Thyroid gland (tissue), 4 donors: Measurements from ENCODE around the gene RBP7.

ENCODE experiments used
- POLR2A ChIP-seq, 2 donors: fragments of 450-650 bp; IDR thresholded peaks; one replicate each; pipeline ENCODE4 v1.6.1; 2017; ENCODE audit warnings: antibody characterized with exemption in 2 of 2, mild to moderate bottlenecking in 2 of 2, moderate library complexity in 1 of 2
- TF ChIP-seq, protein P1 (sequence below), 6 experiments: fragments of 200-600 bp in 3 of 6; fragments of 450-650 bp in 3 of 6; sonication (generic) in 3 of 6; IDR thresholded peaks; one replicate each; pipeline ENCODE4 v1.5.1; 2016 to 2019; ENCODE audit warnings: antibody characterized with exemption in 6 of 6, mild to moderate bottlenecking in 2 of 6, inconsistent platforms in 1 of 6, moderate library complexity in 1 of 6

DNA sequence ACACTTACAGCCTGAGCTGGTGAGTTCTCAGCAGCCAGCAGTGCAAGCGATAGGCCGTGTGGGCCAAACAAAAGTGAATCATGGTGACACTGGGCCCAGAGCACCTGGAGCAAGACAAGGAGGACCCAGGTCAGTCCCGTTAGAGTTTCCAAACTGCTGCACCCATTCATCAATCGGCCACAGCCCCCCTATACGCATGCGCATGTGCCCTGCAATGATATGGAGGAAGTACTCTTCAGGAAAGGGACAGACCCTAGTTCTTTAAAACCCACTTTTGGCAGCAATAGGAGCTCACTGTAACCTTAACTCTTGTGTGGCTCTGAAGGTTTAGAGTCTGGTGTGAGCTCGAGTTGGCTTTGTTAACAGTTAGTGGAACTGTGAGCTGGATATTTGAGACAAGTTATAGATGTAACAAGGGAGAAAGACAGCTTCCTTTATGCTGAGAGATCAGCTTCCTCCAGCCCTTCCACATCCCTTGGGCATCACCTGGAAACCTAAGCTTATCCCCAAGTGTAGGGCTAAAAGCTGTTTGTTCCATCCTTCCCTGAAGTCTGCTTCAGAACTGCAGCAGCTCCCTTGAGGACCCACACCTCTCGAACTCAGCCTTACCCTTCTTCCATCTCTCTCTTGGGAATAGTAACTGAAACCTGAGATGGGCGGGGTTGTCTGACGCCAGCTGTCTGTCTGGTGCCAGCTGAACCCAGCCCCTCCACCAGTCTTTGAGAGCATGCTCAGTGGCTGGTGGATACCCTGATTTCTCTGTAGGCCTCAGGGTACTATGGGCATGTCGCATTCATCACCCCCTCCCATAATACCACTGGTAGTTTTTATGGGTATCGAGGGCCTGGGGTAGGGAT lies 36.1 kb upstream of the RBP7 start:
- TF ChIP-seq, protein P1, sequence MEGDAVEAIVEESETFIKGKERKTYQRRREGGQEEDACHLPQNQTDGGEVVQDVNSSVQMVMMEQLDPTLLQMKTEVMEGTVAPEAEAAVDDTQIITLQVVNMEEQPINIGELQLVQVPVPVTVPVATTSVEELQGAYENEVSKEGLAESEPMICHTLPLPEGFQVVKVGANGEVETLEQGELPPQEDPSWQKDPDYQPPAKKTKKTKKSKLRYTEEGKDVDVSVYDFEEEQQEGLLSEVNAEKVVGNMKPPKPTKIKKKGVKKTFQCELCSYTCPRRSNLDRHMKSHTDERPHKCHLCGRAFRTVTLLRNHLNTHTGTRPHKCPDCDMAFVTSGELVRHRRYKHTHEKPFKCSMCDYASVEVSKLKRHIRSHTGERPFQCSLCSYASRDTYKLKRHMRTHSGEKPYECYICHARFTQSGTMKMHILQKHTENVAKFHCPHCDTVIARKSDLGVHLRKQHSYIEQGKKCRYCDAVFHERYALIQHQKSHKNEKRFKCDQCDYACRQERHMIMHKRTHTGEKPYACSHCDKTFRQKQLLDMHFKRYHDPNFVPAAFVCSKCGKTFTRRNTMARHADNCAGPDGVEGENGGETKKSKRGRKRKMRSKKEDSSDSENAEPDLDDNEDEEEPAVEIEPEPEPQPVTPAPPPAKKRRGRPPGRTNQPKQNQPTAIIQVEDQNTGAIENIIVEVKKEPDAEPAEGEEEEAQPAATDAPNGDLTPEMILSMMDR (IDR thresholded peaks at IDR 0.05), result no peak
- no peak for TF ChIP-seq POLR2A (IDR thresholded peaks at IDR 0.05)
